Heart left ventricle (tissue), 16 donors: ENCODE measurements around the gene LOXL3. TPM values are rescaled to one million over a fixed set of nuclear protein-coding genes. Genes with fewer than 3 reads are reported as not detected.

Source experiments
- ATAC-seq, 4 donors: fragments of 200-7000 bp; cut with Tn5 transposase; one replicate each; pipeline ENCODE4 v1.9.1; 2020 to 2022; ENCODE audit warnings: moderate library complexity in 4 of 4, mild to moderate bottlenecking in 3 of 4, moderate number of reproducible peaks in 1 of 4
- DNase-seq, 5 donors: peaks; one replicate each; pipeline ENCODE4 v3.0.0-alpha.2; 2020
- H3K27ac ChIP-seq, 12 donors: fragments of 200-600 bp; sonication (generic) in 4 of 12; one replicate each; pipeline versions ENCODE4 v1.5.0 to v1.8.0; 2016 to 2022; ENCODE audit warnings: mild to moderate bottlenecking in 2 of 12
- H3K27me3 ChIP-seq, 9 donors: fragments of 200-600 bp; sonication (generic) in 2 of 9; one replicate each; pipeline versions ENCODE4 v1.5.1 to v1.8.0; 2016 to 2022; ENCODE audit warnings: mild to moderate bottlenecking in 3 of 9
- H3K36me3 ChIP-seq, 9 donors: fragments of 200-600 bp; sonication (generic) in 2 of 9; one replicate each; pipeline versions ENCODE4 v1.5.0 to v1.8.0; 2018 to 2022; ENCODE audit warnings: mild to moderate bottlenecking in 2 of 9
- H3K4me1 ChIP-seq, 12 donors: fragments of 200-600 bp; sonication (generic) in 4 of 12; one replicate each; pipeline versions ENCODE4 v1.5.0 to v1.8.0; 2016 to 2022; ENCODE audit warnings: mild to moderate bottlenecking in 3 of 12
- H3K4me3 ChIP-seq, 12 donors: fragments of 200-600 bp; sonication (generic) in 4 of 12; one replicate each; pipeline versions ENCODE4 v1.5.0 to v1.8.0; 2017 to 2022; ENCODE audit warnings: mild to moderate bottlenecking in 9 of 12, moderate library complexity in 4 of 12
- H3K9me3 ChIP-seq, 12 donors: fragments of 200-600 bp; sonication (generic) in 4 of 12; one replicate each; pipeline versions ENCODE4 v1.5.0 to v1.8.0; 2016 to 2022; ENCODE audit warnings: mild to moderate bottlenecking in 1 of 12
- POLR2A ChIP-seq, 2 donors: fragments of 450-650 bp; IDR thresholded peaks; one replicate each; pipeline ENCODE4 v1.6.1; 2017; ENCODE audit warnings: antibody characterized with exemption in 2 of 2, mild to moderate bottlenecking in 2 of 2, moderate library complexity in 2 of 2
- WGBS, 4 donors: extraction: QIAGEN DNeasy Blood & Tissue Kit in 2 of 4; methylation state at CpG; one replicate each; pipeline versions ENCODE4 v1.1.5 to v1.1.7; 2013 to 2018; 5-methylcytosine and 5-hydroxymethylcytosine counted together
- intact Hi-C, 10 donors: fragments of 100-400 bp; cut with DNase I; formaldehyde crosslinking; loops; one replicate each; pipeline versions ENCODE4 v1.11.1 to v1.14.2; 2022
- polyA plus RNA-seq, 2 donors: library from polyadenylated mRNA; stranded (reverse); fragments of 200-250 nt; gene quantifications; one replicate each; pipeline ENCODE4 v1.2.3, GENCODE V29; 2013
- total RNA-seq, 9 donors: library from RNA; depleted of rRNA in 2 of 9; stranded (reverse); fragments of >200 nt in 2 of 9; fragmentation: NEBNext Ultra II Directional in 3 of 9; extraction: Animal tissue kit (Norgen Biotek cat#: 25700) in 3 of 9; gene quantifications; one replicate each; pipeline versions ENCODE4 v1.1.0 to v1.2.4, GENCODE V29; 2016 to 2023
- TF ChIP-seq, protein P1 (sequence below), 12 donors: fragments of 200-600 bp; sonication (generic) in 4 of 12; IDR thresholded peaks; one replicate each; pipeline versions ENCODE4 v1.5.0 to v1.8.0; 2018 to 2022; ENCODE audit warnings: antibody characterized with exemption in 12 of 12, mild to moderate bottlenecking in 5 of 12
- donor health status: ischemic (EF 13 %, LVEDD 7.1; RV severe dilation, severe dysfunction).
- donor health status: healthy with polysubstance abuse.
- donor health status: DM: no; HTN: yes; CAD: no.
- donor health status: DM: no; HTN: no; CAD: no.
- donor health status: ischemic (EF 25% LVEDD 6.9; RV normal size, moderate dysfunction).
- donor health status: ischemic (EF 25% LVEDD 5.7; RV mildly dilated, moderate dysfunction).
- donor health status: healthy.
- donor health status: DM: yes; HTN: yes; CAD: no.
- donor health status: ischemic (EF 35%, LVEDD 5.7; RV mildly dilated, moderate dysfunction).
- donor health status: nonischemic (EF 11% LVEDD 7.7; RV severe dilation, severe dysfunction).
- donor health status: DM: yes; HTN: yes; CAD: no.
- donor health status: PGD.
- donor health status: ischemic (EF 29% LVEDD 5.4; RV normal size, mild dysfunction).
- donor health status: nonischemic (EF 23%, LVEDD 6.1; RV moderate dilation, normal function).

LOXL3 gene
- total and polyA plus RNA-seq, 11 donors = 1.5 to 8.7 (median 3.0) TPM

DNA sequence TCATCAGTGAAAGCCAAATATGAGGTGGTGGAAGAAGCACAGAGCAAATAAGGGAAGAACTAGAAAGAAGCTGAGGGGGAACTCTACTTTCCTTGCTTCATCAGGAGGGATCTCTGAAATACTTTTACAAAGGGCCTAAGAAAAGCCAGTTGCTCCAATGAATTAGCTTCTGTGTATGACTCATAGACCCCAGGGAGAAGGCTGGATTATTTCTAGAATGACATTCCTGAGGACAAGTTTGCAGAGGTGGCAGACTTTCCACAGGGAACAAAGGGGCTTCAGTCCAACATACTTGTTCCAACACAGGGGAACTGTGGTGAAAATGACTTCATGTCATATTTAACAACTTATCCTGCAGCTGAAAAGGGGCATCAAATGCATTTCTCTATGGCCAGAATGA is 29.8 kb upstream of the LOXL3 start:
- H3K27me3 ChIP-seq = peaks cover 0 to 5% (median 0%) of the 10 kb centered on the region in 9 donors
- H3K4me3 ChIP-seq = no peak overlapping the region
- no peak overlapping the region for H3K27ac ChIP-seq
- TF ChIP-seq, protein P1, sequence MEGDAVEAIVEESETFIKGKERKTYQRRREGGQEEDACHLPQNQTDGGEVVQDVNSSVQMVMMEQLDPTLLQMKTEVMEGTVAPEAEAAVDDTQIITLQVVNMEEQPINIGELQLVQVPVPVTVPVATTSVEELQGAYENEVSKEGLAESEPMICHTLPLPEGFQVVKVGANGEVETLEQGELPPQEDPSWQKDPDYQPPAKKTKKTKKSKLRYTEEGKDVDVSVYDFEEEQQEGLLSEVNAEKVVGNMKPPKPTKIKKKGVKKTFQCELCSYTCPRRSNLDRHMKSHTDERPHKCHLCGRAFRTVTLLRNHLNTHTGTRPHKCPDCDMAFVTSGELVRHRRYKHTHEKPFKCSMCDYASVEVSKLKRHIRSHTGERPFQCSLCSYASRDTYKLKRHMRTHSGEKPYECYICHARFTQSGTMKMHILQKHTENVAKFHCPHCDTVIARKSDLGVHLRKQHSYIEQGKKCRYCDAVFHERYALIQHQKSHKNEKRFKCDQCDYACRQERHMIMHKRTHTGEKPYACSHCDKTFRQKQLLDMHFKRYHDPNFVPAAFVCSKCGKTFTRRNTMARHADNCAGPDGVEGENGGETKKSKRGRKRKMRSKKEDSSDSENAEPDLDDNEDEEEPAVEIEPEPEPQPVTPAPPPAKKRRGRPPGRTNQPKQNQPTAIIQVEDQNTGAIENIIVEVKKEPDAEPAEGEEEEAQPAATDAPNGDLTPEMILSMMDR (IDR thresholded peaks at IDR 0.05) = no peak
- TF ChIP-seq POLR2A (IDR thresholded peaks at IDR 0.05) = no peak
- H3K4me1 ChIP-seq = peaks cover 0 to 43% (median 0%) of the 10 kb centered on the region in 12 donors
- H3K36me3 ChIP-seq = no peaks in the 10 kb centered on the region
- peak in 1 of 4 donors; percentile 39 for ATAC-seq
- intact Hi-C loops = loop anchor here in 7 of 10 donors (5.0 to 10.0 kb wide), 4 partner anchors 49 to 759 kb away; partner anchors contain the start of gene STAMBP (in 1 of the 7)
- no peak for DNase-seq
- H3K9me3 ChIP-seq = no peaks in the 10 kb centered on the region

DNA sequence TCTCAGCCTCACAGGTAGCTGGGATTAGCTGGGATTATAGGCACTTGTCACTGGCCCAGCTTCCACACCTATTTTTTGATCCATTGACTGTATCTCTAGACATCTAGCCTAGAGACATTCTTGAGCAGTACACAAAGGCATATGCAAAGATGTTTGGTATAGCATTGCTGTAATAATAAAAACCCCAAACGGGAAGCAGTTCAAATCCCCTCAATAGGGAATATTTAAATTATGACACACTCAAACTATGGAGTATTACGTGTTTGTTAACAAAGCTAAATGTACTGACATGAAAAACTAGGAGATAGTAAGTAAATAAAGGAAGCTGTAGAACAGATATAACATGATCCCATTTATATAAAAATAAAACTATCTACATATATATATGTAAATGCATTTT is 28.4 kb upstream of the LOXL3 start:
- DNase-seq = no peak
- ATAC-seq = no peak
- TF ChIP-seq, protein P1 (IDR thresholded peaks at IDR 0.05) = no peak
- no peak for TF ChIP-seq POLR2A (IDR thresholded peaks at IDR 0.05)
- H3K27me3 ChIP-seq = no peaks in the 10 kb centered on the region
- intact Hi-C loops = loop anchor here in 7 of 10 donors (5.0 to 10.0 kb wide), 4 partner anchors 47 to 757 kb away; partner anchors contain the start of gene STAMBP (in 1 of the 7)
- no peaks in the 10 kb centered on the region for H3K36me3 ChIP-seq
- WGBS, 4 donors = 75 to 83% (median 82%) methylated on average over 2 of the region's 2 CpGs
- H3K9me3 ChIP-seq = no peaks in the 10 kb centered on the region
- no peak overlapping the region for H3K4me3 ChIP-seq
- no peak overlapping the region for H3K27ac ChIP-seq
- peaks cover 0 to 52% (median 7%) of the 10 kb centered on the region in 12 donors for H3K4me1 ChIP-seq

DNA sequence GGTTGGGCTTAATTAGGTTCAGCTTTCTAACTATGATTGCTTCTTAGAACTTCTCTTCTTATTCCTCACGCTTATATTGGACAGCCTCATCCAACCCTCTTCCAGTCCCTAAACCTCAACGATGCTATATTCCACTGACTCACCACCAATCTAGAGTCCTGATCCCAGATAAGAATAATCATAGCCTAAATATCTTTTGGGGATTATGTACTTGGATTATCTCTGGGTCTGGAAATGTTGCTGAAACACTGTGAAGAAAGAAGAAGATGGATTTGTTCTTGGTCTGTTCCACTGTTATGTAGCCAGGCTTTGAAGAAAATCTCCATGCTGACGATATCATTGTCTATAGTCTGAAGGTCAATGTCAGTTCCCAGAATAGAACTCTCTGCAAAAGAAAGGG is 27.7 kb upstream of the LOXL3 start:
- Histone ChIP-seq H3K9me3 (no peaks in the 10 kb centered on the region), H3K4me3 (no peak overlapping the region), H3K27ac (no peak overlapping the region), H3K27me3 (no peaks in the 10 kb centered on the region), H3K4me1 (peaks cover 0 to 57% (median 7%) of the 10 kb centered on the region in 12 donors), H3K36me3 (no peaks in the 10 kb centered on the region)
- no peak for TF ChIP-seq POLR2A (IDR thresholded peaks at IDR 0.05)
- TF ChIP-seq, protein P1 (IDR thresholded peaks at IDR 0.05) = no peak
- intact Hi-C loops = loop anchor here in 7 of 10 donors (5.0 to 10.0 kb wide), 4 partner anchors 47 to 757 kb away; partner anchors contain the start of gene STAMBP (in 1 of the 7)
- no peak for DNase-seq
- WGBS, 4 donors = 75 to 82% (median 78%) methylated on average over 3 of the region's 3 CpGs
- ATAC-seq = no peak

DNA sequence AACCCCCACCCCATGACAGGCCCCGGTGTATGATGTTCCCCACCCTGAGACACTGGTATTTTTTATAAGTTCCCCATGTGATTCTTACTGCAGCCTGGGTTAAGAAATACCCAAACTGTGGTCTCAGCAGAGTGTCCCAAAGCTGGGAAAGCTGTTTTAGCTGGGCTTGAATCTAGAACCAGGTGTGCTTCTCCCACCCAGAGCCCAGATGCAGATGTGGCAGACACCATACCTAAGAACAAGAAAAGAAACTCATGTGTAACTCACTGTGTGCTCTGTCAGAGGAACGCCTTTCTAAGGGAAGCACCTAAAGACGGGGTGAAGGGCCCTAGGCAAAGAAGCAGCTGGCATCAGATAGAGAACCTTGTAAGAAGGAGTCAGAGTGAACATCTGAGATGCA is 24.7 kb upstream of the LOXL3 start:
- H3K4me3 ChIP-seq = no peak overlapping the region
- TF ChIP-seq, protein P1 (IDR thresholded peaks at IDR 0.05) = no peak
- TF ChIP-seq POLR2A (IDR thresholded peaks at IDR 0.05) = no peak
- peak overlapping the region in 1 of 12 donors; percentile 20 for H3K27ac ChIP-seq
- H3K27me3 ChIP-seq = peaks cover 0 to 3% (median 0%) of the 10 kb centered on the region in 9 donors
- H3K36me3 ChIP-seq = no peaks in the 10 kb centered on the region
- 89 to 93% (median 89%) methylated on average over 3 of the region's 3 CpGs for WGBS, 4 donors
- DNase-seq (no peak), ATAC-seq (no peak)
- peaks cover 0 to 61% (median 7%) of the 10 kb centered on the region in 12 donors for H3K4me1 ChIP-seq
- H3K9me3 ChIP-seq = no peaks in the 10 kb centered on the region
- intact Hi-C loops = loop anchor here in 1 of 10 donors (5.0 kb wide), 1 partner anchor 76 kb away; no protein-coding TSS in a partner anchor
